K562 (cell line): ENCODE results near the gene SNRNP70. TPM values are rescaled to one million over a fixed set of nuclear protein-coding genes. Genes with fewer than 3 reads are reported as not detected.
"Not testable (repeated sequence)": the region's sequence is repeated elsewhere in the genome, so short reads cannot be mapped to it uniquely, and the experiment has no call there.

Experiments used
- ATF7 ChIP-seq: fragments of 450-650 bp; IDR thresholded peaks from 2 replicates; pipeline ENCODE4 v1.7.1; 2014; ENCODE audit warnings: mild to moderate bottlenecking, moderate library complexity
- BHLHE40 ChIP-seq: IDR thresholded peaks from 2 replicates; pipeline ENCODE4 v1.6.1; 2011; ENCODE audit warnings: low read length, improper control_type of control experiment
- CC2D1A ChIP-seq: fragments of 450-650 bp; IDR thresholded peaks from 2 replicates; pipeline ENCODE4 v1.6.1; 2017; ENCODE audit warnings: mild to moderate bottlenecking
- CXXC5 ChIP-seq: fragments of 250-450 bp; sonication (Bioruptor Pico); IDR thresholded peaks from 2 replicates; pipeline ENCODE4 v1.8.0; 2022; ENCODE audit warnings: inconsistent platforms, mild to moderate bottlenecking, moderate library complexity
- KLF16 ChIP-seq: IDR thresholded peaks from 2 replicates; pipeline ENCODE4 v1.6.1; 2016; ENCODE audit warnings: antibody characterized with exemption
- LEF1 ChIP-seq: fragments of 450-650 bp; IDR thresholded peaks from 2 replicates; pipeline ENCODE4 v1.6.1; 2016; ENCODE audit warnings: mild to moderate bottlenecking
- MYC ChIP-seq, 2 experiments: fragments of 250-450 bp in 1 of 2; sonication (Bioruptor Pico) in 1 of 2; IDR thresholded peaks; 2 replicates each; pipeline versions ENCODE4 v1.5.1 to v1.6.1; 2012 to 2021; ENCODE audit warnings: low read depth in 2 of 2, borderline replicate concordance in 1 of 2, improper control_type of control experiment in 1 of 2, low read length in 1 of 2, mild to moderate bottlenecking in 1 of 2, moderate library complexity in 1 of 2
- NFIC ChIP-seq: fragments of 450-650 bp; IDR thresholded peaks from 2 replicates; pipeline ENCODE4 v1.6.1; 2017; ENCODE audit warnings: mild to moderate bottlenecking, inconsistent platforms
- RREB1 ChIP-seq: fragments of 250-450 bp; sonication (Bioruptor Pico); IDR thresholded peaks from 2 replicates; pipeline ENCODE4 v1.4.0; 2020
- ZBTB12 ChIP-seq: fragments of 250-450 bp; sonication (Bioruptor Pico); IDR thresholded peaks from 2 replicates; pipeline ENCODE4 v1.4.0; 2020
- ZBTB40 ChIP-seq, 2 experiments: fragments of 450-650 bp in 1 of 2; sonication (generic) in 1 of 2; formaldehyde crosslinking in 1 of 2; IDR thresholded peaks; 2 replicates each; pipeline versions ENCODE4 v1.7.1 to v1.9.0; 2016 to 2022; ENCODE audit warnings: inconsistent platforms in 1 of 2, mild to moderate bottlenecking in 1 of 2, missing genetic modification reagents in 1 of 2
- polyA plus RNA-seq, 8 experiments: library from polyadenylated mRNA; depleted of rRNA in 4 of 8; stranded (reverse) in 5 of 8; unstranded in 3 of 8; fragments of >200 nt; fragmentation: Nextera tagmentation in 2 of 8; fragmentation: Illumina TruSeq in 1 of 8; extraction: Ambion mirVana in 2 of 8; extraction: Trizol in 1 of 8; gene quantifications; 2 replicates each; pipeline versions ENCODE4 v1.2.1 to v1.2.3, GENCODE V29; 2011 to 2014; ENCODE audit warnings: inconsistent platforms in 1 of 8, missing spikeins in 1 of 8
- total RNA-seq, 7 experiments: library from RNA; depleted of rRNA in 6 of 7; stranded (reverse); fragments of >200 nt in 6 of 7; fragmentation: Illumina TruSeq in 2 of 7; extraction: Trizol in 2 of 7; gene quantifications; 2 replicates each; pipeline versions ENCODE4 v1.2.1 to v1.2.3, GENCODE V29; 2011 to 2021; ENCODE audit warnings: low replicate concordance in 1 of 7

SNRNP70 gene
- total and polyA plus RNA-seq, 9 of the 15 experiments (the other 6 are each of a cell fraction or from before 2014, with no cell fraction given), result 2.8 to 496 (median 136) TPM

- TF ChIP-seq MYC (IDR thresholded peaks at IDR 0.05; ENCODE audit: low read depth, low read length), result 0 out of 2 replicates have a peak, but pooled peaks have one; percentile 18
- not testable (repeated sequence) for TF ChIP-seq MYC (CRISPR knock-in tag; IDR thresholded peaks at IDR 0.05; ENCODE audit: borderline replicate concordance, low read depth); ZBTB40 (CRISPR knock-in tag; IDR thresholded peaks at IDR 0.05)
- TF ChIP-seq KLF16, result 0 out of 2 replicates have a peak, but pooled peaks have one; percentile 36
- TF ChIP-seq BHLHE40, result 0 out of 2 replicates have a peak, but pooled peaks have one; percentile 4
- peak; percentile 72 for TF ChIP-seq ZBTB40 (IDR thresholded peaks at IDR 0.05)
- peak; percentile 99 for TF ChIP-seq LEF1
- peak; percentile 94 for TF ChIP-seq ATF7
- TF ChIP-seq ZBTB12, result peak; percentile 68
- TF ChIP-seq NFIC, result 0 out of 2 replicates have a peak, but pooled peaks have one; percentile 18
- peak; percentile 99 for TF ChIP-seq RREB1
- TF ChIP-seq CC2D1A, result peak; percentile 30; the same call in 1 of the 2 replicates
- peak; percentile 90 for TF ChIP-seq CXXC5 (CRISPR knock-in tag)
These were observed 48.4 kb upstream of the SNRNP70 start, which contains the start of gene CGB1 (continued) for GRCh38 chr19:49036815-49037214.
